ENCODE measurements around the gene KCNE1. TPM values are rescaled to one million over a fixed set of nuclear protein-coding genes. Genes with fewer than 3 reads are reported as not detected.

Gene KCNE1
- polyA plus RNA-seq, 2 of the 4 experiments (the other 2 are of a cell fraction) = 0.17 TPM; not detected in 1

- ChIA-PET POLR2A (interaction anchor here (0.7 kb wide), 1 partner anchor 12 kb away, joined by 3 read pairs; no protein-coding TSS in a partner anchor), CTCF (interaction anchor here (2.3 kb wide), 1 partner anchor 88 kb away, joined by 7 read pairs; no protein-coding TSS in a partner anchor)
- Histone ChIP-seq H3K27ac (no peak overlapping the region), H3K4me3 (no peak overlapping the region), H3K4me1 (no peaks in the 10 kb centered on the region), H3K9me3 (no peaks in the 10 kb centered on the region), H3K4me2 (no peak overlapping the region)
- no peak for ATAC-seq
- WGBS (ENCODE audit: missing lambda C conversion rate) = 76% methylated on average over 10 of the region's 10 CpGs
- no peak for FAIRE-seq
- no peak for TF ChIP-seq FOSB (CRISPR knock-in tag; IDR thresholded peaks at IDR 0.05)
- TF ChIP-seq, protein P1, sequence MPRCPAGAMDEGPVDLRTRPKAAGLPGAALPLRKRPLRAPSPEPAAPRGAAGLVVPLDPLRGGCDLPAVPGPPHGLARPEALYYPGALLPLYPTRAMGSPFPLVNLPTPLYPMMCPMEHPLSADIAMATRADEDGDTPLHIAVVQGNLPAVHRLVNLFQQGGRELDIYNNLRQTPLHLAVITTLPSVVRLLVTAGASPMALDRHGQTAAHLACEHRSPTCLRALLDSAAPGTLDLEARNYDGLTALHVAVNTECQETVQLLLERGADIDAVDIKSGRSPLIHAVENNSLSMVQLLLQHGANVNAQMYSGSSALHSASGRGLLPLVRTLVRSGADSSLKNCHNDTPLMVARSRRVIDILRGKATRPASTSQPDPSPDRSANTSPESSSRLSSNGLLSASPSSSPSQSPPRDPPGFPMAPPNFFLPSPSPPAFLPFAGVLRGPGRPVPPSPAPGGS (IDR thresholded peaks at IDR 0.05) = no peak
- TF ChIP-seq BHLHE40 (IDR thresholded peaks at IDR 0.05; ENCODE audit: low read depth, low read length) = no peak
- no peak for TF ChIP-seq MYC (IDR thresholded peaks at IDR 0.05; ENCODE audit: borderline replicate concordance, low read length)
- no peak for TF ChIP-seq PHF8 (IDR thresholded peaks at IDR 0.05; ENCODE audit: borderline replicate concordance, low read depth)
- no peak for TF ChIP-seq GATA3 (IDR thresholded peaks at IDR 0.05; ENCODE audit: borderline replicate concordance)
- no peak for TF ChIP-seq JUN (IDR thresholded peaks at IDR 0.05)
- TF ChIP-seq HES2 (IDR thresholded peaks at IDR 0.05) = no peak
- DNase-seq (ENCODE audit: low read depth in 1 of 2, low spot score in 1 of 2) = no peak
Measured at GRCh38 chr21:34514576-34515115, 2.6 kb upstream of the KCNE1 start.

DNA sequence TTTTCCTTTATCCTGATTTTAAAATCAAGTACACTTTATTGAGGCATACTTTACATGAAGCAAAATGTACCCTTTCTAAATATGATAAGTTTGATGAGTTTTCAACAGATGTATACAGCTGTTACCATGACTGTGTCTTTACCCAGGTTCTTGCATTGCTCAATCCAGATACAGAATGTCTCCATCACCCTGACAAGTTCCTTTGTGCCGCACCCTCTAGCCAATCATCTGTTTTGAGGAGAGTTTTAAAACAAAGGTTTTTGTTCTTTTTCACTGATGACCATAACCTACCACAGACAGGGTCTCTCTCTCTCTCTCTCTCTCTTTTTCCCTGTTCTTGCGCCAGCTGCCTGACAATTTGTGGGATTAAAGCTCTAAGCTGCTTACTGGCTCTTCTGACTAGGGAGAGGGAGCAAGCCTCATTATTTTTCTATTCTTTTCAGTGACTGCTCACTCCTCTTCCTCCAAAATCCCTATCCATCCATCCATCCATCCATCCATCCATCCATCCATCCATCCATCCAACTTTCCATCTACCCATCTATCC lies 1.2 kb upstream of the KCNE1 start:
- H3K27ac ChIP-seq = no peak overlapping the region
- DNase-seq (ENCODE audit: low read depth in 1 of 2, low spot score in 1 of 2) (no peak), FAIRE-seq (no peak), ATAC-seq (no peak)
- no peak overlapping the region for H3K4me3 ChIP-seq
- POLR2A ChIA-PET = no interaction called here
- H3K4me1 ChIP-seq = no peaks in the 10 kb centered on the region
- H3K9me3 ChIP-seq = no peaks in the 10 kb centered on the region
- CTCF ChIA-PET = no interaction called here
- TF ChIP-seq, protein P2, sequence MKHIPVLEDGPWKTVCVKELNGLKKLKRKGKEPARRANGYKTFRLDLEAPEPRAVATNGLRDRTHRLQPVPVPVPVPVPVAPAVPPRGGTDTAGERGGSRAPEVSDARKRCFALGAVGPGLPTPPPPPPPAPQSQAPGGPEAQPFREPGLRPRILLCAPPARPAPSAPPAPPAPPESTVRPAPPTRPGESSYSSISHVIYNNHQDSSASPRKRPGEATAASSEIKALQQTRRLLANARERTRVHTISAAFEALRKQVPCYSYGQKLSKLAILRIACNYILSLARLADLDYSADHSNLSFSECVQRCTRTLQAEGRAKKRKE (CRISPR knock-in tag; IDR thresholded peaks at IDR 0.05; ENCODE audit: low read depth) = no peak
- TF ChIP-seq HOXB5 (CRISPR knock-in tag; IDR thresholded peaks at IDR 0.05) (no peak), EP300 (IDR thresholded peaks at IDR 0.05) (no peak), PHF8 (IDR thresholded peaks at IDR 0.05; ENCODE audit: borderline replicate concordance, low read depth) (no peak), TFCP2L1 (CRISPR knock-in tag; IDR thresholded peaks at IDR 0.05) (no peak), HDAC2 (IDR thresholded peaks at IDR 0.05) (no peak), E2F6 (IDR thresholded peaks at IDR 0.05; ENCODE audit: borderline replicate concordance, low read depth) (no peak), RAD21 (conservative IDR thresholded peaks at IDR 0.05 in 1 of 2, IDR thresholded peaks at IDR 0.05 in 1 of 2) (no peak), MAFK (IDR thresholded peaks at IDR 0.05; ENCODE audit: partially characterized antibody) (no peak), EHMT2 (IDR thresholded peaks at IDR 0.05; ENCODE audit: low read depth) (no peak), CHD4 (IDR thresholded peaks at IDR 0.05; ENCODE audit: borderline replicate concordance) (no peak), PBX3 (IDR thresholded peaks at IDR 0.05) (no peak), GATA3 (IDR thresholded peaks at IDR 0.05; ENCODE audit: borderline replicate concordance) (no peak), POLR2AphosphoS2 (conservative IDR thresholded peaks at IDR 0.05; ENCODE audit: low read length) (no peak), JUNB (IDR thresholded peaks at IDR 0.05) (no peak)
- 96% methylated on average over 2 of the region's 2 CpGs for WGBS (ENCODE audit: missing lambda C conversion rate)
- H3K4me2 ChIP-seq = no peak overlapping the region

Measured in A549 (cell line).